ENCODE results near the gene WDR37. TPM values are rescaled to one million over a fixed set of nuclear protein-coding genes. Genes with fewer than 3 reads are reported as not detected.

The WDR37 gene
- total RNA-seq, 1 experiment from 2014 or later = 9.6 TPM

DNA sequence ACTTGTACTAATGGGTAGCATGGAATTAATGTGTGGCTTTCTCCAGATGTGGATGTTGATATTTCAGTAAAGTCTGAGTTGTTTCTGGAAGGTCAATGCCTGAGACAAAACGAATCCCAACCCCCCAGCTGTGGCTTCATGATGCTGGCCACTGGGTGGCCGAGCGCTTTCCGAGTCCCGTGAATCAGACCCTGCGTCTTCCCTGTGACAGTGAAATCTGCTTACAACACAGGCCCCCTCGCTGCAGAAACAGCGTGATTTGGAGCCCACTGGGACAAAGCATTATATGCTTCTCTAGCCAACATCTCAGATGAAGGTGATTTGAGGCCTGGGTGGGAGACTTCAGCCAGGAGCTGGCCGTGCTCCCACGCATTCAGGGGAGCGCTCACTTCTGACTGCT, 124.7 kb downstream of the WDR37 start:
- TF ChIP-seq REST (IDR thresholded peaks at IDR 0.05; ENCODE audit: insufficient read depth in 1 of 2, low read depth in 2 of 2, low read length in 1 of 2) (no peak), SIN3A (IDR thresholded peaks at IDR 0.05; ENCODE audit: borderline replicate concordance, insufficient read depth, low read depth, low read length) (no peak), TCF7L2 (IDR thresholded peaks at IDR 0.05; ENCODE audit: low read depth, low read length) (no peak), POLR2AphosphoS5 (IDR thresholded peaks at IDR 0.05; ENCODE audit: low read depth, low read length) (no peak)
- TF ChIP-seq, protein P1, sequence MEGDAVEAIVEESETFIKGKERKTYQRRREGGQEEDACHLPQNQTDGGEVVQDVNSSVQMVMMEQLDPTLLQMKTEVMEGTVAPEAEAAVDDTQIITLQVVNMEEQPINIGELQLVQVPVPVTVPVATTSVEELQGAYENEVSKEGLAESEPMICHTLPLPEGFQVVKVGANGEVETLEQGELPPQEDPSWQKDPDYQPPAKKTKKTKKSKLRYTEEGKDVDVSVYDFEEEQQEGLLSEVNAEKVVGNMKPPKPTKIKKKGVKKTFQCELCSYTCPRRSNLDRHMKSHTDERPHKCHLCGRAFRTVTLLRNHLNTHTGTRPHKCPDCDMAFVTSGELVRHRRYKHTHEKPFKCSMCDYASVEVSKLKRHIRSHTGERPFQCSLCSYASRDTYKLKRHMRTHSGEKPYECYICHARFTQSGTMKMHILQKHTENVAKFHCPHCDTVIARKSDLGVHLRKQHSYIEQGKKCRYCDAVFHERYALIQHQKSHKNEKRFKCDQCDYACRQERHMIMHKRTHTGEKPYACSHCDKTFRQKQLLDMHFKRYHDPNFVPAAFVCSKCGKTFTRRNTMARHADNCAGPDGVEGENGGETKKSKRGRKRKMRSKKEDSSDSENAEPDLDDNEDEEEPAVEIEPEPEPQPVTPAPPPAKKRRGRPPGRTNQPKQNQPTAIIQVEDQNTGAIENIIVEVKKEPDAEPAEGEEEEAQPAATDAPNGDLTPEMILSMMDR (IDR thresholded peaks at IDR 0.05) = no peak
- Histone ChIP-seq H3K4me1 (ENCODE audit: control insufficient read depth, insufficient read depth, low read length) (no peaks in the 10 kb centered on the region), H3K4me3 (ENCODE audit: low read depth in 2 of 2, low read length in 2 of 2) (no peak overlapping the region), H3K27ac (ENCODE audit: low read length) (no peak overlapping the region), H3K9me3 (ENCODE audit: control insufficient read depth, insufficient read depth, low read depth, low read length) (no peaks in the 10 kb centered on the region), H3K27me3 (ENCODE audit: control insufficient read depth, insufficient read depth, low read length) (no peaks in the 10 kb centered on the region), H3K36me3 (ENCODE audit: control insufficient read depth, insufficient read depth, low read length) (no peaks in the 10 kb centered on the region)
- no peak for DNase-seq (ENCODE audit: low read depth, low spot score)
- intact Hi-C loops (cut with micrococcal nuclease; ENCODE audit: unreplicated experiment) (no loop called here), in situ Hi-C loops (cut with HindIII; ENCODE audit: low pct_unique_long_range_greater_than_20kb, low sequenced_read_pairs) (no loop called here)
- no TSS peak for BruUV-seq (replicated peaks)
- ATAC-seq = no peak
- CTCF ChIA-PET = interaction anchor here (1.1 kb wide), 1 partner anchor 16 kb away, joined by 6 read pairs; no protein-coding TSS in a partner anchor
- POLR2A ChIA-PET = no interaction called here

Other genes starting within 250 kb of the WDR37 start
- gene LARP4B, start 124.7 kb upstream of the WDR37 start, total RNA-seq (2021; ENCODE audit: unreplicated experiment) = 87.0 TPM
- gene GTPBP4, start 68.0 kb upstream of the WDR37 start, total RNA-seq (2021; ENCODE audit: unreplicated experiment) = 79.5 TPM
- gene IDI2, start 30.5 kb upstream of the WDR37 start, total RNA-seq (2021; ENCODE audit: unreplicated experiment) = not detected
- 47.9 TPM for gene IDI1, start 7.3 kb upstream of the WDR37 start, total RNA-seq (2021; ENCODE audit: unreplicated experiment)